ENCODE results near the gene ITGB6.

ITGB6 gene

GRCh38 chr2:160225722-160226121 lies 25.6 kb upstream of the ITGB6 start:
- TF ChIP-seq CTCF (conservative IDR thresholded peaks at IDR 0.05) (no peak), ZFX (IDR thresholded peaks at IDR 0.05) (no peak)
- no peak overlapping the region for H3K27ac ChIP-seq

- no peak overlapping the region for H3K27ac ChIP-seq
- TF ChIP-seq CTCF (conservative IDR thresholded peaks at IDR 0.05) (no peak), ZFX (IDR thresholded peaks at IDR 0.05) (no peak)
Measured at GRCh38 chr2:160224507-160224906, 24.4 kb upstream of the ITGB6 start.

DNA sequence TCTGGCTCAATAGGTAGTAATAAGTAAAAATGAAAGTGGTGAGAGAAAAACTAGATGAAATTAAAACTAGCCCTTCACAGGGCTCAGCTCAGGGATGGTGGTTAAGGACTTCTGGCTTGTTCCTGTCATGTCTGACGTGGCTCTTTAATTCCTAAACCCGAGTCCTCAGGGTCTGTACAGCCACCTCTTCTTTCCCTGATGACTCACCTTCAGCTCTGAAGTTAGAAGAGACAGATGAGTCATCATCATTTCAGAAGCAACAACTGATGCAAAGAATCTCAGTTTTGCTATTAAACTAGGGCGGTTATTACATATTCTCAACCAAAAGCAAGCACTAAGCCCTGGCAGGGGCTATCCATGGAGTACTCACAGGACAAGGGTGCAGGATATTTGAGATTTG lies 24.0 kb upstream of the ITGB6 start:
- H3K27ac ChIP-seq, result no peak overlapping the region
- TF ChIP-seq CTCF (conservative IDR thresholded peaks at IDR 0.05) (no peak), ZFX (IDR thresholded peaks at IDR 0.05) (no peak)

DNA sequence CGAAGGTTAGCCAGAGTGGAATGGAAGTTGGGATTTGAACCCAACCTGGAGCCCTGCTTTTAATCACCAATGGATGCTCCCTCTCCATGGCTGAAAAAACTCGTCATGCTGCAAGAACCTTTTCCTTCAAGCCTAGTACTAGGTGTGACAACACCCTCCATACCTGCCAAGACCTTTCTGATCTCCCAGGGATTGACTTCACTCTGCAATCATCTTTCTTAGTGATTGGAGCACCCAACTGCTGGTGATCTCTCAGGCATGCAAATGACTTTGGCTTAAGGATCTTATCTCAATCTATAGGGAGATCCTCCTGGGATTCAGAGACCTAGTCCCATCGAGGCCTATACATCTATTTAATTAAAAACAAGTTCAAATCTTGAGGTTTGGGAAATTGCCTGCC lies 23.5 kb upstream of the ITGB6 start:
- TF ChIP-seq CTCF (conservative IDR thresholded peaks at IDR 0.05) (no peak), ZFX (IDR thresholded peaks at IDR 0.05) (no peak)
- H3K27ac ChIP-seq, result no peak overlapping the region

DNA sequence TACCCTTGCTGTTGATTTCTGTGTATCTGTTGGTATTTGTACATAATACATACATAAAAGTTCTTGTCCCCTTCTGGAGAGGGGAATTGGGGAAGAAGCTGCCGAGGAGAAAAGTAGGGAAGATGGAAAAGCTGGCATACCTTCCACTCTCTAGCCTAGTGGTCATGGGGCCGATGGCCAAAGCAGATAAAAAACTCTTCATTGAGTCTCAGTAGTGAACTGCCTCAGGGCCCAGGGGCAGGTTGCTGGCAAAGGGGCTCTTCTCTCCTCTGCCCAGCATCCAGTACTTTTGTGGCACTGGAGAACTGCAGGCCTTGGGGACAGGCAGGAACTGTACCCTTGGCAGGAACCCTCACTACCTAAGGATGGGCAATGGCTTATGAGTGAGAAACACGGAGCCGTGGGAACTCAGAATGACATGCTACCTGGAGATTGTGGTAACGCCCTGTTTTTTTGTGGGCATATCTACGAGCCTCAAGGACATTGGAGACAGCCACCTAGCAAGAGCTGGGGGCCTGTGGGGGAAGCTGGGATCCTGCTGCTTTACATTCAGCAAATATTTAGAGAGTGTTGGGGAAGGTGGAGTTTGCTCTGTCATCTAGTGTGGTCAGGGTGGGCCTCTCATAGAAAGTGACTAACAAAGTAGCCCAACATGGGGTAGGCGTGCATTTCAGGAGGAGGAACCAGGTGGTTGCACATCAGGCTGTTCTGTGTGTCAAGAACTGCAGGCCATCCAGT lies 22.6 kb upstream of the ITGB6 start:
- no peak overlapping the region for H3K27ac ChIP-seq
- TF ChIP-seq CTCF (conservative IDR thresholded peaks at IDR 0.05), result no peak
- TF ChIP-seq ZFX (IDR thresholded peaks at IDR 0.05), result no peak

- TF ChIP-seq CTCF (conservative IDR thresholded peaks at IDR 0.05), result no peak
- TF ChIP-seq ZFX (IDR thresholded peaks at IDR 0.05), result no peak
- H3K27ac ChIP-seq, result no peak overlapping the region; the same call in 1 of the 2 replicates
Measured at GRCh38 chr2:160221391-160222276, 21.6 kb upstream of the ITGB6 start.

GRCh38 chr2:160220545-160221009 lies 20.5 kb upstream of the ITGB6 start:
- H3K27ac ChIP-seq, result no peak overlapping the region
- TF ChIP-seq CTCF (conservative IDR thresholded peaks at IDR 0.05), result no peak
- TF ChIP-seq ZFX (IDR thresholded peaks at IDR 0.05), result no peak

All from C4-2B (cell line).